Calu3 (cell line): Measurements from ENCODE around the gene RINT1. TPM values are rescaled to one million over a fixed set of nuclear protein-coding genes. Genes with fewer than 3 reads are reported as not detected.

Source experiments
- BruUV-seq: library from RNA; stranded (reverse); fragments of 400-500 nt; replicated peaks from 2 replicates; lab custom pipeline; 2021; lab: Mats Ljungman, UMichigan
- CTCF ChIA-PET: fragments of 300-600 bp; sonication (Branson Sonifier 250); formaldehyde crosslinking; loops from one replicate; lab custom pipeline; 2022; ENCODE audit warnings: antibody characterized with exemption; lab: Charles Lee
- DNase-seq: peaks from one replicate; pipeline ENCODE4 v3.0.0; 2022
- H3K27ac Mint-ChIP-seq: one replicate; pipeline ENCODE4 v1.8.0; 2022; ENCODE audit warnings: mixed read lengths; ENCODE audit not compliant: unreplicated experiment
- H3K27me3 Mint-ChIP-seq: one replicate; pipeline ENCODE4 v1.8.0; 2022; ENCODE audit warnings: mixed read lengths; ENCODE audit not compliant: unreplicated experiment
- H3K36me3 Mint-ChIP-seq: one replicate; pipeline ENCODE4 v1.8.0; 2022; ENCODE audit warnings: mild to moderate bottlenecking, moderate library complexity, mixed read lengths; ENCODE audit not compliant: insufficient read depth, unreplicated experiment
- H3K4me1 Mint-ChIP-seq: one replicate; pipeline ENCODE4 v1.8.0; 2022; ENCODE audit warnings: mild to moderate bottlenecking, low read depth, mixed read lengths; ENCODE audit not compliant: unreplicated experiment
- H3K4me3 Mint-ChIP-seq: one replicate; pipeline ENCODE4 v1.8.0; 2022; ENCODE audit warnings: mild to moderate bottlenecking, low read depth, moderate library complexity, mixed read lengths; ENCODE audit not compliant: unreplicated experiment
- H3K9me3 Mint-ChIP-seq: one replicate; pipeline ENCODE4 v1.8.0; 2022; ENCODE audit warnings: low read depth, mixed read lengths; ENCODE audit not compliant: unreplicated experiment
- intact Hi-C: fragments of 100-400 bp; cut with micrococcal nuclease; formaldehyde crosslinking; loops from one replicate; pipeline ENCODE4 v1.10.0; 2022; ENCODE audit not compliant: unreplicated experiment
- total RNA-seq: library from RNA; stranded (reverse); gene quantifications from 2 replicates; pipeline ENCODE4 v1.2.3, GENCODE V29; 2022
- TF ChIP-seq, protein P1 (sequence below): fragments of 200-600 bp; IDR thresholded peaks from one replicate; pipeline ENCODE4 v1.8.0; 2022; ENCODE audit warnings: antibody characterized with exemption; ENCODE audit not compliant: unreplicated experiment

Gene RINT1
- total RNA-seq, 1 experiment from 2014 or later, result 17.1 TPM

DNA sequence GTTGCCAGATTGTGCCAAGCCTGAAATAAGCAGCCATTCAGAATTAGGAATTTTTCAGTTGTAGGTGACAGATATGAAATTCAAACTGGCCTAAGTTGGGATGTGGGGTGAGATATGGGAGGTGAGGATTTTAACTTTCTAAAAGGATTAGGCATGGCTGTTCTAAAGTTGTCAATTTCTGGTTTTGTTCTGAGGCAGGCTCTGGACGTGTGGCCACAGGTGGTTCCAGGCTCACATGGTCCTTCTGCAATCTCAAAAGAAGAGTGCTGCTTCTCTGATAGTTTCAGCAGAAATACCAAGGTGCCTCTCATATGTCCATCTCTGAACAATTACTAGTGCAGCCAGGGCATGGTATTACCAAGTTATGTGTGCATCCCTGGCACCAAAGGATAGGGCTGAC lies 27.9 kb downstream of the RINT1 start:
- CTCF ChIA-PET, result interaction anchor here (0.7 kb wide), 1 partner anchor 1165 kb away, joined by 7 read pairs; no protein-coding TSS in a partner anchor
- H3K9me3 Mint-ChIP-seq, result no peaks in the 10 kb centered on the region
- intact Hi-C loops, result no loop called here
- BruUV-seq, result no TSS peak
- H3K4me3 Mint-ChIP-seq, result no peak overlapping the region
- TF ChIP-seq, protein P1, sequence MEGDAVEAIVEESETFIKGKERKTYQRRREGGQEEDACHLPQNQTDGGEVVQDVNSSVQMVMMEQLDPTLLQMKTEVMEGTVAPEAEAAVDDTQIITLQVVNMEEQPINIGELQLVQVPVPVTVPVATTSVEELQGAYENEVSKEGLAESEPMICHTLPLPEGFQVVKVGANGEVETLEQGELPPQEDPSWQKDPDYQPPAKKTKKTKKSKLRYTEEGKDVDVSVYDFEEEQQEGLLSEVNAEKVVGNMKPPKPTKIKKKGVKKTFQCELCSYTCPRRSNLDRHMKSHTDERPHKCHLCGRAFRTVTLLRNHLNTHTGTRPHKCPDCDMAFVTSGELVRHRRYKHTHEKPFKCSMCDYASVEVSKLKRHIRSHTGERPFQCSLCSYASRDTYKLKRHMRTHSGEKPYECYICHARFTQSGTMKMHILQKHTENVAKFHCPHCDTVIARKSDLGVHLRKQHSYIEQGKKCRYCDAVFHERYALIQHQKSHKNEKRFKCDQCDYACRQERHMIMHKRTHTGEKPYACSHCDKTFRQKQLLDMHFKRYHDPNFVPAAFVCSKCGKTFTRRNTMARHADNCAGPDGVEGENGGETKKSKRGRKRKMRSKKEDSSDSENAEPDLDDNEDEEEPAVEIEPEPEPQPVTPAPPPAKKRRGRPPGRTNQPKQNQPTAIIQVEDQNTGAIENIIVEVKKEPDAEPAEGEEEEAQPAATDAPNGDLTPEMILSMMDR, result no peak
- peaks cover 13% of the 10 kb centered on the region for H3K36me3 Mint-ChIP-seq
- H3K27ac Mint-ChIP-seq, result no peak overlapping the region
- H3K27me3 Mint-ChIP-seq, result no peaks in the 10 kb centered on the region
- no peaks in the 10 kb centered on the region for H3K4me1 Mint-ChIP-seq
- no peak for DNase-seq

DNA sequence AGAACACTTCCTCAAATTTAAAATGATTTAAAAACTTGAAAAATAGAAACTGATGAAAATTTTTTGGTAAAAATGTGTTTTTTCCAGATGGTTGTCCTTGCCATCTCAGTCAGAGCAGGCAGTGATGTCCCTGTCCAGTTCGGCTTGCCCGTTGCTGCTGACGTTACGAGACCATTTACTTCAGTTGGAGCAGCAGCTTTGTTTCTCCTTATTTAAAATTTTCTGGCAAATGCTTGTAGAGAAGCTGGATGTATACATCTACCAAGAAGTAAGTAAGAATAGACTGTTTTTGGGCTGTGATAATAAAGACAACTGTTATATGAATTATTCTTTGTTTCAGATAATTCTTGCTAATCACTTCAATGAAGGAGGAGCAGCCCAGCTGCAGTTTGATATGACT lies 33.2 kb downstream of the RINT1 start:
- H3K4me1 Mint-ChIP-seq, result no peaks in the 10 kb centered on the region
- TF ChIP-seq, protein P1, result no peak
- H3K27ac Mint-ChIP-seq, result no peak overlapping the region
- H3K4me3 Mint-ChIP-seq, result no peak overlapping the region
- intact Hi-C loops, result no loop called here
- no TSS peak for BruUV-seq
- peaks cover 2% of the 10 kb centered on the region for H3K36me3 Mint-ChIP-seq
- CTCF ChIA-PET, result no interaction called here
- H3K9me3 Mint-ChIP-seq, result no peaks in the 10 kb centered on the region
- H3K27me3 Mint-ChIP-seq, result no peaks in the 10 kb centered on the region
- no peak for DNase-seq

DNA sequence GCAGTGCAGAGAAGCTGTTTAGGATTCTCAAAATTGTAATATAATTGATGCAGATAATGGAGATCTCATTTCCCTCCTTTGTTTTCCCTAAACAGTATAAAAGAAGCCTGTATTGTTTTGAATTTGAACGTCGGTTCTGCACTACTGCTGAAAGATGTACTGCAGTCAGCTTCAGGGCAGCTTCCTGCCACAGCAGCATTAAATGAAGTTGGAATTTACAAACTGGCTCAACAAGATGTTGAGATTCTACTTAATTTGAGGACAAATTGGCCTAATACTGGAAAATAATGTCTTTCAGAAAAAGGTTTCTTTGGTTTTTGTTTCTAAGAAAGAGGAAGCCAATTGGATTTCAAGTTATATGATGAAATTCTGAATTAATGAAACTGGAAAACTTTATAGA lies 35.0 kb downstream of the RINT1 start:
- Mint-ChIP-seq H3K4me1 (no peaks in the 10 kb centered on the region), H3K9me3 (no peaks in the 10 kb centered on the region), H3K36me3 (peaks cover 5% of the 10 kb centered on the region), H3K4me3 (no peak overlapping the region), H3K27ac (no peak overlapping the region), H3K27me3 (no peaks in the 10 kb centered on the region)
- TF ChIP-seq, protein P1, result no peak
- CTCF ChIA-PET, result interaction anchor here (0.6 kb wide), 1 partner anchor 629 kb away, joined by 3 read pairs; no protein-coding TSS in a partner anchor
- no peak for DNase-seq
- no TSS peak for BruUV-seq
- intact Hi-C loops, result no loop called here

DNA sequence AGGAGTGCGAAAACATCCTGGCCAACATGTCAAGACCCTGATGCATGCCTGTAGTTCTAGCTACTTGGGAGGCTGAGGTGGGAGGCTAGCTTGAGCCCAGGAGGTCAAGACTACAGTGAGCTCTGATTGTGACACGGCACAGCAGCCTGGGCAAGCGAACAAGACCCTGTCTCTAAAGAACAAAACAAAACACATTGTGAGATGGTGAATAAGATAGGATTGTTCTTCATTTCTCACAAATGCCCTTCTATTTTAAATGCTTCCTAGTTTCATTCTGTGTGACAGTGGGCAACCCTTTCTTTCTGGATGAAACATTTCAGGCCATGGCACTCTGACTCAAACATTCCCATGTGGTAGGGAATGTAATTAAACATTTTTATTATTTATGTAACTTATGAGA lies 35.8 kb downstream of the RINT1 start:
- no peak overlapping the region for H3K4me3 Mint-ChIP-seq
- DNase-seq, result no peak
- BruUV-seq, result no TSS peak
- no peaks in the 10 kb centered on the region for H3K4me1 Mint-ChIP-seq
- peaks cover 5% of the 10 kb centered on the region for H3K36me3 Mint-ChIP-seq
- H3K27me3 Mint-ChIP-seq, result no peaks in the 10 kb centered on the region
- intact Hi-C loops, result no loop called here
- no peak overlapping the region for H3K27ac Mint-ChIP-seq
- TF ChIP-seq, protein P1, result no peak
- CTCF ChIA-PET, result interaction anchor here (0.6 kb wide), 1 partner anchor 630 kb away, joined by 3 read pairs; no protein-coding TSS in a partner anchor
- no peaks in the 10 kb centered on the region for H3K9me3 Mint-ChIP-seq
